ENCODE data around the gene C1orf167. TPM values are rescaled to one million over a fixed set of nuclear protein-coding genes. Genes with fewer than 3 reads are reported as not detected.

Gene C1orf167
- total RNA-seq, 1 donor from 2014 or later = 2.6 TPM

GRCh38 chr1:11761285-11761684 is 708 bp upstream of the C1orf167 start:
- DNase-seq (ENCODE audit: low spot score) = no peak

GRCh38 chr1:11764115-11764514 is 2.1 kb downstream of the C1orf167 start:
- no peak for DNase-seq (ENCODE audit: low spot score)

- no peak for DNase-seq (ENCODE audit: low spot score)
These were observed 2.5 kb downstream of the C1orf167 start for GRCh38 chr1:11764519-11764918.

- no peak for DNase-seq (ENCODE audit: low spot score)
These were observed 3.9 kb downstream of the C1orf167 start for GRCh38 chr1:11765661-11766428.

DNA sequence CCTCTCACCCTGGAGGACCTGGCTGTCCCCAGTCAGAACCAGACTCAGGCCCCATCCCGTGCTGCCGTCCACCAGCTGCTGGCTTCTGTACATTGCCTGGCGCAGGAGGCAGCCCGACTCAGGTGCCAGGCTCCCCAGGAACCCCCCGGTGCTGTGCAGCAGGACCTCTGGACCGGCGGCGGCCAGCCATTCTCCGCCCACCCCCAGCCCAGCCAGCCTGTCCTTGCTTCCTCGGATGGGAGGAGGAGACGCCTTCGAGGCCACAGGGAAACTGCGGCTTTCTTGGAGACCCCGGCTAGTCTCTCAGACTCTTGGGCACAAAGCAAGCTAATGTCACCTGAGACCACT is 4.4 kb downstream of the C1orf167 start:
- no peak for DNase-seq (ENCODE audit: low spot score)

DNA sequence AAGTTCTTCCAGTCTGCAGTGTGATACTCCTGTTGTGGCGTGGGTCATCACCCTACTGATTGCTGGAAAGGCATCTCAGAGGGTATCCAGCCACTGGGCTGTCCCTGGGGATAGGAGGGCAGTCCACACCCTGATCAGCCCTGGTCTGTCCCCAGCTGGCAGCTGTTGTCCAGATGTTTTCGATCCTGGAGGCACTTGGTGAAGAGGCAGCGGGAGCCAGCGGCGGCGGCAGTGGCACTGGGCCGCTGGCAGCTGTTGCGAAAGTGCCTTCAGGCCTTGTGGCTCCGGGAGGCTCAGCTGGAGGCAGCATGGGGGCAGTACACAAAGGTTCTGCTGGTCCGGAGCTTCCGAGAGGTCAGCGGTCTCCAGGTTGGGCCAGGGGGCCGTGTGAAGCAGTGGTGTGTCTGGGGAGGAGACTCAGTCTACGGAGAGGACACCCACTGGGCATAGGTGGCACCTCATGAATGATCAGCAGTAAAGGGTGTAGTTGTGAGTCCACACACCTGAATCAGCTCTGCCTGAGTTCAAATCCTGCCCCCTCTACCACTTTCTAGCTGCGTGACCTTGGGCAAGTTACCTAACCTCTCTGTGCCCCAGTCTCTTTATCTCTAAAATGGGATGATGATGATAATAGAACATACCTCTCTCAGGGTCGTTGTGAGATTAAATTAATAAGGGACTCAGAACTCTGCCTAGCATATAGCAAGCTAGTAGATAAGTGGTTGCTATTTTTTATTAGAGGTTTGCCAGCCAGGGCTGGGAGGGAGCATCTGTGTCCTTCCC is 6.1 kb downstream of the C1orf167 start:
- no peak for DNase-seq (ENCODE audit: low spot score)

- DNase-seq (ENCODE audit: low spot score) = no peak
These were observed 6.8 kb downstream of the C1orf167 start for GRCh38 chr1:11768821-11769220.

DNA sequence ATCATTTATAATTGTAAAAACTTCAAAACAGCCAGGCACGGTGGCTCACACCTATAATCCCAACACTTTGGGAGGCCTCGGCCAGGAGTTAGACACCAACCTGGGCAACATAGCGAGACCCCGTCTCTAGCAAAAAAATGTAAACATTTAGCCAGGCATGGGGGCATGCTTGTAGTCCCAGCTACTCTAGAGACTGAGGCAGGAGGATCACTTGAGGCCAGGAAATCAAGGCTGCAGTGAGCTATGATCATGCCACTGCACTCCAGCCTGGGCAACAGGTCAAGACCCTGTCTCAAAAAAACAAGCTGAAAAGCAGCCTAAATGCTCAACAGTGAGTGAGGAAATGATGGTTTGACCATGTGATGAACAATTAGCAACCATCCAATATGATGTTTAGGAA is 7.3 kb downstream of the C1orf167 start:
- no peak for DNase-seq (ENCODE audit: low spot score)

DNA sequence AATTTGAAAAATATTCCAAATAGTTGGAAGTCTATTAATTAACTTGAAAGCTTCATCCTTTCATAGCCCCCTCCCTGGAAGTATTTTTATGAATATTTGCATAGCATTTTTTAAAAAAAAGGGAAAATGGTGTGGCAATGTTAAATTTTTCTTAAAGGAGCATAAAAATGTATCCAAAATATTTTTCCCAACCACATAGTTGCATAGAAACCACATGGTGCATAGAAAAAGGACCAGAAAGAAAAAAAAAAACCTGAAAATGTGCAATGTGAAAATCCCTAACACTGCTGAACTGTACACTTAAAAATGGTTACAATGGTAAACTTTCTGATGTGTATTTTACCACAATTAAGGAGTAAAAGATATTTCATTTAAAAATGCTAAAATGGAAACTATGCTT is 8.0 kb downstream of the C1orf167 start:
- DNase-seq (ENCODE audit: low spot score) = no peak

- DNase-seq (ENCODE audit: low spot score) = no peak
These were observed 9.6 kb downstream of the C1orf167 start for GRCh38 chr1:11771481-11772043.

- DNase-seq (ENCODE audit: low spot score) = no peak
These were observed 10.5 kb downstream of the C1orf167 start for GRCh38 chr1:11772458-11772857.

- no peak for DNase-seq (ENCODE audit: low spot score)
These were observed 12.8 kb downstream of the C1orf167 start for GRCh38 chr1:11774753-11775152.

DNA sequence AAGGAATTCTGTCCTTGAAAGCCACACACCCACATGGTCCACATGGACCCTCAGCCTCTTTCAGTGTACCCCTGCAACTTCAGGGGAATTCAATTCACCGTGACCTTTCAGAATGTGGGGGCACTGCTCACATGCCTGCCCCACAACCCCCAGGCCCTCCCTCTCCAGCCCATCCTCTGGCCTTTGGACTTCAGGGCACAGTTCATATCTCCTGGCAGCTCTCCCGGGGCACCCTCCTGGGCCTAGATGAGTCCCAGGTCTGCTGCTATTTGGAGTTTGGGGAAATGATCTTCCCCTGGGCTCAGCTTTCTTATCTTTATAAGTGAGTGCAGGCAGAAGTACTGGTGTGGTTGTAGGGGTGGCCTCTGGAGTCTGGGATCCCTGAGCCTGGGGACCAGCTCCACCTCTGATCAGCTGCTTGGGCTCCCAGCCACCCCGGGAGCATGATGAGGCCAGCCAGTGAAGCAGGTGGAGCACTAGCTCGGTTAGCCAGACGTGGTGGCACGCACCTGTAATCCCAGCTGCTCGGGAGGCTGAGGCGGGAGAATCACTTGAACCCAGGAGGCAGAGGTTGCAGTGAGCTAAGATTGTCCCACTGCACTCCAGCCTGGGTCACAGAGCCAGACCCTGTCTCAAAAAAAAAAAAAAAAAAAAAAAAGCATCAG is 15.8 kb downstream of the C1orf167 start:
- no peak for DNase-seq (ENCODE audit: low spot score)

- DNase-seq (ENCODE audit: low spot score) = no peak
These were observed 16.3 kb downstream of the C1orf167 start for GRCh38 chr1:11778336-11778735.

GRCh38 chr1:11778844-11779623 is 17.0 kb downstream of the C1orf167 start:
- no peak for DNase-seq (ENCODE audit: low spot score)

DNA sequence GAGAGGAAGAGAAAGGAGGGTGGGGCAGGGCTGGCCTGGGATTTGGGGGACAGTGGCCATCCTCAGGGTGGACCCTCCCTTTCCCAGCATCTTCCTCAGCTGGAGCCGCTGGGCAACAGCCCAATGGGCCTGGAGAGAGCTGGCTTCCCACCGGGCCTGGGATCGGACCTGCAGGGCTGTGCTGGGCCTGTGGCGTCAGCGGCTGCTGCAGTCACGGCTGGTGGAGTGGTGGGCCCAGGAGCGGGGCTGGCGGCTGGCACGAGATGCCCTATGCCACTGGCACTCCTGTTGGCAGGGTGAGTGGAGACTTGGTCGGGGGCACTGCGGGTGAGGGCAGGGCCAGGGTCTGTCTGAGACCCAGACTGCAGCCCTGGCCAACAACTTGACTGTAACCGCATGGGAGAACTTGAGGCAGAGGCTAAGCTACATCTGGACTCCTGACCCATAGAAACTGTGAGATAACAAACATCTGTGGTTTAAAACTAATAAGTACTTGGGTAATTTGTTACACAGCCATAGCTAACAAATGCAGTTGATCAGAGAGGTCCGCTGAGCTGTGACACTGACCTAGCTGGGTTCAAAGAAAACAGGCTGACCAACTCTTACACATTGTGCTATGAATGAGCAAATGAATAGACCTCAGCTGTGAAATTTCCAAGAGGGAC is 17.9 kb downstream of the C1orf167 start:
- no peak for DNase-seq (ENCODE audit: low spot score)

GRCh38 chr1:11780380-11781147 is 18.6 kb downstream of the C1orf167 start:
- DNase-seq (ENCODE audit: low spot score) = no peak

GRCh38 chr1:11781297-11781696 is 19.3 kb downstream of the C1orf167 start:
- no peak for DNase-seq (ENCODE audit: low spot score)

DNA sequence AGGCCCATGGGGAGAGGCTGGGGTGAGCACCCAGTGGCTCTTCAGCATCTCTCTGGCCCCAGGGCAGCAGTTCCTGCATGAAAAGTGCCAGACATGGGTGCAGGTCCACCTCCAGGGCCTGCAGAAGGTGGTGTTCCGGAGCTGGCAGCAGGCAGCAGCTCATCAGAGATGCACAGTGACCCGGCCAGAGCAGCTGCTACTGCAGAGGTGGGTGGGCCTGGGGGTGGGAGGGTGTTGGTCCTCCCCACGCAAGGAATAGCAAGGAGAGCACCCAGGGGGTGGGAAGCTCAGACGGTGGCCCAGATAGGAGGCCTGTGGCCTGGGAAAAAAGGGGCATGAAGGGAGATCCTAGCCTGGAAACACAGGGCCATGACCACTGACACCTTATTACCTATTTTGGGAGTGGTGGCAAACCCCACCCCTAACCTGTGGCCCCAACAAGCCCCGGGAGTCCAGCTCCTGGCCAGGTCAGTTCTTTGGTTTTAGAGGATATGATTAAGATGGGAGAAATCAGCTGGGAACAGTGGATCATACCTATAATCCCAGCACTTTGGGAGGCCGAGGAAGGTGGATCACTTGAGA is 20.2 kb downstream of the C1orf167 start:
- DNase-seq (ENCODE audit: low spot score) = no peak

- no peak for DNase-seq (ENCODE audit: low spot score)
These were observed 21.6 kb downstream of the C1orf167 start for GRCh38 chr1:11783556-11783955.
